ENCODE measurements around the gene C21orf58.

C21orf58 gene

GRCh38 chr21:46289655-46290179, 34.0 kb downstream of the C21orf58 start:
- no peak for DNase-seq

- no peak for DNase-seq
These were observed 36.1 kb downstream of the C21orf58 start for GRCh38 chr21:46287541-46287940.

- DNase-seq = no peak
These were observed 37.0 kb downstream of the C21orf58 start for GRCh38 chr21:46286648-46287002.

- DNase-seq = peak; percentile 92
These were observed 37.7 kb downstream of the C21orf58 start, which contains the start of gene YBEY for GRCh38 chr21:46285761-46286647. Gene YBEY (plus strand): TSS chr21:46286342. CDS start chr21:46286914, 572 bp downstream.

GRCh38 chr21:46285206-46285661, 38.4 kb downstream of the C21orf58 start, which contains the start of gene MCM3AP:
Gene MCM3AP (minus strand): TSS chr21:46285611. CDS start chr21:46285286, 325 bp downstream.
- no peak for DNase-seq

- DNase-seq = no peak
These were observed 38.9 kb downstream of the C21orf58 start for GRCh38 chr21:46284733-46285132.

- no peak for DNase-seq
These were observed 39.5 kb downstream of the C21orf58 start for GRCh38 chr21:46284077-46284644.

- DNase-seq = no peak
These were observed 48.8 kb downstream of the C21orf58 start for GRCh38 chr21:46274797-46275390.

- no peak for DNase-seq
These were observed 50.3 kb downstream of the C21orf58 start for GRCh38 chr21:46273341-46273740.

- no peak for DNase-seq
These were observed 54.2 kb downstream of the C21orf58 start for GRCh38 chr21:46269466-46269865.

- DNase-seq = no peak
These were observed 55.3 kb downstream of the C21orf58 start for GRCh38 chr21:46268371-46268770.

GRCh38 chr21:46266946-46267345, 56.7 kb downstream of the C21orf58 start:
- DNase-seq = no peak

GRCh38 chr21:46265736-46266525, 57.7 kb downstream of the C21orf58 start:
- no peak for DNase-seq

- DNase-seq = no peak
These were observed 59.0 kb downstream of the C21orf58 start for GRCh38 chr21:46264690-46265144.

- no peak for DNase-seq
These were observed 59.5 kb downstream of the C21orf58 start for GRCh38 chr21:46264046-46264689.

- no peak for DNase-seq
These were observed 67.1 kb downstream of the C21orf58 start for GRCh38 chr21:46256501-46256994.

- DNase-seq = no peak
These were observed 67.8 kb downstream of the C21orf58 start for GRCh38 chr21:46255758-46256337.

- no peak for DNase-seq
These were observed 68.5 kb downstream of the C21orf58 start for GRCh38 chr21:46255166-46255565.

GRCh38 chr21:46254208-46254975, 69.3 kb downstream of the C21orf58 start:
- DNase-seq = no peak

- peak; percentile 16 for DNase-seq
These were observed 70.0 kb downstream of the C21orf58 start for GRCh38 chr21:46253610-46254124.

All from fibroblast of skin of right quadriceps (primary cell).